ENCODE results near the gene MARCKS.
"Not testable (repeated sequence)": the region's sequence is repeated elsewhere in the genome, so short reads cannot be mapped to it uniquely, and the experiment has no call there.

The MARCKS gene

DNA sequence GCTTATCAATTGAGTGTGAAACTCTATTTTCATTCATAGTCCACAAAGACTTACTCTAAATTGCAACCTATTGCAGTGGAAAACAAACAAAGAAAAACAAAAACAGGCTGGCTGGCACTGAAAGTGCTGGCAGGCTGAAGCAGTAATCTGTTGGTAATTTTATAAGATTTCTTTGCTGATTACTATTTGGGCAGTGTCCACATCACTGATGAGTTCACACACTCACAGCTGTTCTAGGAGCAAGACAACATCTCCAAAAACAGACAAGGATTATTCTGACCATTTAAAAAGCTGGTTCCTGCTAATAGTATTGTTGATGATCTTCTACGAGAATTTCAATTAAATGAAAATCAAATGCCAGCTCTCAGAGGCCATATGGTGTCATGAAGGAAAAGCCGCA is 26.9 kb downstream of the MARCKS start:
- DNase-seq (ENCODE audit: low spot score) = no peak

DNA sequence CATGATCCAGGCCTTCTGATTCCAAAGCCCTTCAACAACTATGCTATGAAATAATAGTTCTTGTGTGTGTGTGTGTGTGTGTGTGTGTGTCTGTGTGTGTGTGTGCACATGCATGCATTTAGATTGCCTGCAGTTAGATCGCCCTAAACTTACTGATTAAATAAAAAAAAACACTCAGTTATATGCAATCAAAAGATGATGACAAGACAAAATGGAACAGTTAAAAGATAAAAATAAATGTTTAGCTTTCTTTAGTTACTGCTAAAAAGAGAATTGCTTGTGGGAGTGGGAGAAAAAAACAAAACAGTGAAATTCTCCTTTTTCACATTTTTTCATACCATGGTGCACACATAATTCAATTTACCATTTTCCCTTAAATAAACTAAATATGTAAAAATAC is 29.4 kb downstream of the MARCKS start:
- DNase-seq (ENCODE audit: low spot score) = no peak

DNA sequence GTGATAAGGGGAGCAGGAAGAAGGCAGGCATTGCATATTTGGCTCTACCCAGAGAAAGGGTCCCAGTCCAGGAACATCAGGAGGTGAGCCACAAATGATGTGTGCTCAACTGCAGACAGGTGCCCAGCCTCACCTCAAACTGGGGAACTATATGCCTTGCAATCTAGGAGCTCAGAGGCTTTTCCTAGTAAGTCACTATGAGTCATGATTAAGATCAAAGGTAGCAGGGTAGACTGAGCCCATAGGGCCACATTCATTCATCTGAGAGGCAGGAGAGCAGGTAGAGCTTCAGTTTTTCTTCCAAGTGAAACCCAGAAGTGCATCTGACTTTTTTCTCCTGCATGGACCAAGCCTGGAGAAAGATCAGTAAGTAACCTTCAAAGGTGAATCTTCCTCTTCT is 31.3 kb downstream of the MARCKS start:
- DNase-seq (ENCODE audit: low spot score) = no peak

DNA sequence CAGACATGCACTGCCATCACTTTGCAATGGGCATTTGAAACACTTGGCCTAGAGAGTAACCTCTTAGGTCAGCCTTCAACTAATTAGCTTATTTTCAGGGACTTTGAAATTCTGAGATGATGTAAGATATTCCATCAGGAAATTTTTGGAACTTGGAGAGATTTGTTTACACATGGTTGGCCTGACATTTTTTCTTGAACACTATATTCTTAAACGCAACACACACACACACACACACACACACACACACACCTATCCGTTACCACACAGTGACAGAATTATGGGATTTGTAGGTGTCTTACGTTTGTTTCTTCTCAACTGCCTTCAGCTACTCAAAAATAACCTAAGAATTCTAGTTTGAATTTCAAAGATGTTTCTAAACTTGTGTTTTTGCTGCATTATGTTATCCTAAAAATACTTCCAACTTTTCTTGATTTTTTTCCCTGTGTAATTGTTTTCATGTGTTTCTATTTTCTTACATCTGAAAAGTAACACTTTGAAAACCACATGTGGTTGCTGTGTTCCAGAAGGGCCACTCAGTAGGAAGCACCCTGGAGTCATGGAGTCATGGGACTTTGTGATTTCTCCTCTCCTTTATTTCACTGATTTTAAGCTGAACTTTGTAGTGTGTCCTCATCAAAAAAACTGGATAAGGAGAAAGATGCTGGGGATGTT is 31.9 kb downstream of the MARCKS start:
- no peak for DNase-seq (ENCODE audit: low spot score)

DNA sequence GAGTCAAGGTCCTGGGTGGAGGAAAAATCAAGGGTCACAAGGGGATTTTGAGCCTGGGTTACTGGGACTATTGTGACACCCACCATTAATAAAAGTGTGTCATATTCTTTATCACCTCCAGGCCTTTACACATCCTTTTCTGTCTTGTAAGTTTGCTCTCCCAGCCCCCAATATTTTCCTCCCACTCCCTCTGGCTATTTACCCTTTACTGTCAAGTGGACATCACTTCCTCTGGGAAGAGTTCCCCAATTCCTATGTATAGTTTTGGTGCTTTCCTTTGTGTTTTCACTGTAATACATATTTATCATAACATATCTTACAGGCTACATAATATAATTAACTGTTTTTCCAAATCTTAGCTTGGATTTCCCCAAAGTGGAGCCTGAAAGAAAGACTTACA is 36.3 kb downstream of the MARCKS start:
- DNase-seq (ENCODE audit: low spot score) = no peak

DNA sequence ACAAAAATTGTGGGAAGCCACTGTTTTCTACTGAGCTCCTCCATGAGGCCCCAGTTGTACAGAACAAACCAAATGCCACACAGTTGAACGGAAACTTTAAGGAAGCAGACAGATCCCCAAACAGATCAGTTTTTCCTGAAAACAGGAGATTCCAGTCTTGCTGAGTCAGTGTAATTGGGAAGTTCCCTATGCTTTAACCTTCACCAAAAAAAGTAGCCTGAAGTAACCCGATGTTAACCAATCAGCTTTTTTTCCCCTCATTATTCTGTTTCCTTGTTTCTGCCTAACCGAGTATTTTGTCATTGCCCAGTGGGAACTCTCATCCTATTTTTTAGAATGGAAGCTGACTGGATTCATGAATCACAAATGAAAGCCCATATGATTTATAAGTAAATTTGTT is 36.7 kb downstream of the MARCKS start:
- DNase-seq (ENCODE audit: low spot score) = no peak

DNA sequence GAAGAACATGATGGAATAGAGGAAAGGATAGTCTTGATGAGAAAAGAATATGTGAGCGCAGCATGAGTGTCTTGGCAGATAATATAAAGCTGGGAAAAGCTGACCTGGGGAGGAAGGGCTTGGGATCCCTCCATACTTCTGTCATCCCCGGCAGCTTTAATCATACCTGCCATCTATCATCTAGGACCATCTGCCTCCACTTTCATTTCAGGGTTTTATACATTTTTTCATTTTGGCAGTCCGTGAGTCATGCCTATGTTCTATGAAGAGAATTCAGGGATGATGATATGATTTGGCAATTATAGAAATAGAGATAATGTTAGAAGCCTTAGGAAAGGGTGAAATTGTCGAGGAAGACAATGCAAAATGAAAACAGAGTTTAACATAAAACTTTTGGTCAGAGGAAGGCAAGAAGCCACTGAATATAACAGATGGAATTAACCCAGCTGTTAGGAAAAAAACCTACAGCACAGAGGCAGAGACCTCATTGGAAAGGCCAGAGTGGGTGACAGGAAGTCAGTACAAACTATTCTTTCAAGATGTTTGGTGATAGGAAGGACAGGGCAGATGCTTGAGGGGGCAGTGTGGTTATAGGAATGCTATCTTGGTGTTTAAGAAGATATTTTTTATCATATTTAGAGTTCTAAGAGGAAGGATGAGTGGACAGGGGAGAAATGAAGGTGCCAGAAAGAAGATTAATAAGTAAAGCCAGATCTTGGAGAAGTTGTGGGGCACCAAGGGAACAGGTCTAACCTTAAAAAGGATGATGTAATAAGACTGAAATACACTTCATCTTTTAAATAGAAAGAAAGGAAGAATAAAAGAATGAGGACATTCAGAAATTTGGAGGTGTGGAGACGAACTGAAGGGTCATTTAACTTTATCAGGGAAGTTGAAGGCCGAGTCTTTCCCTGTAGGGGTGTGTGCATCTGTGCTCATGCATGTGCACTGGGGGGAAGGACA is 37.8 kb downstream of the MARCKS start:
- no peak for DNase-seq (ENCODE audit: low spot score)

DNA sequence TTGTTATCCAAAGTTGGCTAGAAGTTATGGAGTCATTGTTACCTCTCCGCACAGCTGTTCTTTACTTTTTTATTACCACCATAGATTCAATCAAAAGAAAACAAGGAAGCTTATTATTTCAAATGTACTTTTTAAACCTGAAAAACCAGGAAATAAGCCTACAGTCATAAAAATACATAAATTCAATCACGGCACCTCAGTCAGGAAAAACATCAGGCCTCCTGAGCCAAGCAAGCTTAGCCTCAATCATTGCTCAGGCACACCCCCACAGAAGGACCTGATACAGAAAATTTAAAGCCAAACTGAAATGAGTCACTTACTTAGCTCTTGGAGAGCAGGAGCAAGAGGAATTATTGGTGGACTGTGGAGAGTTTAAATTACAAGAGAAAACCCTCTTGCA is 44.3 kb downstream of the MARCKS start:
- DNase-seq (ENCODE audit: low spot score) = no peak

DNA sequence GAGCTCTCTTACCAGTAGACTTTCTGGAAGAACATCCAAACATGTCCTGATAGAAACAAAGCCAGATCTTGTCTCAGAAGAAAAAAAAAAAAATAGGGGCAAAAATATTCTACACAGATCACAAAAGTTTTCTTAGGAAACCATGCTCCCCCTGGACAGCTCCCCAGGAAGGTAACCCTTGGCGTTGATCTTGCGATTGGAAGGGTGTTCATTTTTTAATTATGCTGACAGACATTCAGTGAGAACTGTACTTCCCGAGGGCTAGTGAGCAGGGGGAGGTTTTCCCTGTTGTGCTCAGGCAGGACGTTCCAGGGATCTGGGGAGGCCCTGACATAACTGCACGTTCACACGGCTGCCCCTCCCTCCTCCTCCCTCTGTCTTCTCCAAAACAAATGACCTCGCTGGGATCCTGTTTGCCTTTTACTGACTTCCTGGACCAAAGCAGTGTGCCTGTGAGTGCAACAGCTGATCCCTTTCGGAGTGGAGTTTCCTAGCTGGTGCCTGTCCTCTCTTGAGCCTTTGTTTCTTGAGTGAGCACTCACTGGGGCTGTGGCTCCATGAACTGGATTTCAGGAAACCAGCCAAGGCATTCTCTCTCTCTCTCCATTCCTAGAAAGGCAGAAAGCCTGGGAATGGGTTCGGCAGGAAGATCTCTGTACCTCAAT is 46.7 kb downstream of the MARCKS start:
- DNase-seq (ENCODE audit: low spot score) = no peak

DNA sequence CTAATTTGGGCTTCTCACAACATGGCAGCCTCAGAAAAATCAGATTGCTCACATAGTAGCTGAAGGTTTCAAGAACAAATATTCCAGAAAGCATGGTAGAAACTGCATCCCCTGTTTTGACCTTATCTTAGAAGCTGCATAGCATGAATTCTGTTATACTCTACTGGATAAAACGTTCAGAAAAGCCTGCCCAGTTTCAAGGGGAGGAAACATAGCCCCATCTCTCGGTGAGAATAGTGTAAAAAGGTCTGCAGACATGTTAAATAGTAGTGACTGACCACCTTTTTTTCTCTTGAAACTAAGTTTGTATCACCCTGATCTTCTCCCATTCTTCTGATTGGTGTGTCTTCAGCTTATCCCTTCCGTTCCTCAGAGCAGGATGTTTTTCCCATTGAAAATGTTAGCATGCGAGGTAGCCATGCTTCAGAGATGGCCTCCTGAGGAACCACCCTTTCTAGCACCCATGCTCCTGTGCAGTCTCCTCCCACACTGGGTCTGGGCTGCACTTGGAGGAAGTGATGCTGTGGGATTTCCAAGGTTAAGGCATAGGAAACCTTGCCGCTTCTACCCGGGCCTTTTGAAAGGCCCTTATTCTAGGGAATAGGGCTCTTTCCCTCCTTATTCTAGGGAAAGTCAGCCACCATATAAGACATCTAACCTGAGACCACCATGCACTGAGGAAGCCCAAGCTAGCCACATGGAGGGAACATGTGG is 50.1 kb downstream of the MARCKS start:
- no peak for DNase-seq (ENCODE audit: low spot score)

DNA sequence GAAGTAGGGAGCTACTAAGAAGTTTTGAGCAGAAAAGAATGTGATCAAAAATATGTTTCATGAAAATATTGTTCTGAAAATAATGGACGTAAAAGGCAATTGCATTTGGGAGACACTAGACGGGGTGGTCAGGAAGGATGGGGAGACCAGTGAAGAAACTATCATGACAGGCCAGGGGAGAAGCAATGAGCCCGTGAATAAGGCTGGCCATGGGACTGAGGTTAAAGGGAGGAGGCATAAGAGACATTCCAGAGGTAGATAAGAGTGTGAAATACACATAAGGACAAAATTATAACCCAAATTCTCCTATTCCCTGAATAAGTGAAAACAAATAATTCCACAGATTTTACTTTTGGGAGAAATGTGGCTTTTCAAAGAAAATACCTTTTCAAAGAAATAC is 51.7 kb downstream of the MARCKS start:
- DNase-seq (ENCODE audit: low spot score) = no peak

DNA sequence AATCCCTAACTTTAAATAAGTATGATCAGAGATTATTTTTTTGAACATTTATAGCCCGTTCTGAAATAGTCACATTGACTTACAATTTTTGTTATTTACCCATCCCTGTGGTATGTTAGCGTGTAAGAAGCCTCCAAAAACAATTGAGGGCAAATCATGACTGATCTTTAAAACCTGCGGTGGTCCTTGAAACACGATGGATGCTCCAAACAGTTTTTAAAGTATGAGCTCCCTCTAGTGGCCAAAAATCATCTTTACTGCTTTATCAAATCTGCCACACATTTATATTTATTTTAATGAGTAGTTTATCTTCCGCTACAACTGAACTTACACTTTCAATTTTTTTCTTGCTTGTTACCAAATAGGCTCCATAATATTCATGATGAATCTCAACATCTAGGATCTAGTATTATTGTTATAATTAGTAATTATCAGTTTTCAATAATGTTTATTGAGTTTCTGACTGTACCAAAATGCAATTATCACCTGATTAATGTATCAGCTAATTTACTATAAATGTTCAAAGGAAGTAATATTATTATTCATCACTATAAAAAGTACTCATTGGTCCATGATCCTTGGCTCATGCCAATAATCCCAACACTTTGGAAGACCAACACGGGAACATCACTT is 52.2 kb downstream of the MARCKS start:
- DNase-seq (ENCODE audit: low spot score) = peak; percentile 61

DNA sequence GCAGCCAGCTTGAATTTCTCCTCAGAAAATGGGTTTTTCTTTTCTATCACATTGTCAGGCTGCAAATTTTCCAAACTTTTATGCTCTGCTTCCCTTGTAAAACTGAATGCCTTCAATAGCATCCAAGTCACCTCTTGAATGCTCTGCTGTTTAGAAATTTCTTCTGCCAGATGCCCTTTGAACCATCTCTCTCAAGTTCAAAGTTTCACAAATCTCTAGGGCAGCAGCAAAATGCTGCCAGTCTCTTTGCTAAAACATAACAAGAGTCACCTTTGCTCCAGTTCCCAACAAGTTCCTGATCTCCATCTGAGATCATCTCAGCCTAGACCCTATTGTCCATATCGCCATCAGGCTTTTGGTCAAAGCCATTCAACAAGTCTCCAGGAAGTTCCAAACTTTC is 53.1 kb downstream of the MARCKS start:
- DNase-seq (ENCODE audit: low spot score) = not testable (repeated sequence)
